Kidney tubule cell (primary cell): ENCODE results near the gene SETD3.
A peak's percentile ranks its signal among the peaks of the same experiment; 100 is the strongest.

Experiments
- DNase-seq: peaks from one replicate; pipeline ENCODE4 v3.0.0-alpha.2; 2018; ENCODE audit warnings: low spot score

The SETD3 gene

DNA sequence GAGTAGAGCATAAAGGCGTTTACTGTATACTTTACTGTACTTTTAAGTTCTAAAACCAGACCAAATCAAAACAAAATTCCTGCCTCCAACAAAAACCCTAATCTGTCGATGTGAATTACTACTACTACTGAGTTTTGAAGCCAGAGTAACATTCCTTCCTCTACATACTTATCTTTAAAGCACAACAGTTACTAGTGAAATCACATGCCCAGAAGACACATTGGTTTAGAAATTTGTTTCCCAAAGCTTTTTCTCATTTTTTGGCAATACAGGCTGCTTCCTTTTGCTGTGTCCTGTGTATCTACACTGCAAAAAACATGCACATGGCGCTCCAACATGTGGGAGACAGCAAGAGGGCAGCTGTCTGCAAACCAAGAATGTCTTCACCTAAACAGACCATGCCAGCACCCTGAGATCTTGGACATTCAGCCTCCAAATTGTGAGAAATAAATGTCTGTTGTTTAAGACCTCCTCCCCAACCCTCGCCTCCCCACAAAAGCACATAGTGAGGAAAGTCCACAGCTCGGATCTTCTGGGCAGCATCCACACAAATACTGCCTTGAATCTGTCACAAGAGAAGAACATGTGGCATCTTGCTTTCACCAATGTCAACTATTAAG lies 21.1 kb downstream of the SETD3 start:
- no peak for DNase-seq

DNA sequence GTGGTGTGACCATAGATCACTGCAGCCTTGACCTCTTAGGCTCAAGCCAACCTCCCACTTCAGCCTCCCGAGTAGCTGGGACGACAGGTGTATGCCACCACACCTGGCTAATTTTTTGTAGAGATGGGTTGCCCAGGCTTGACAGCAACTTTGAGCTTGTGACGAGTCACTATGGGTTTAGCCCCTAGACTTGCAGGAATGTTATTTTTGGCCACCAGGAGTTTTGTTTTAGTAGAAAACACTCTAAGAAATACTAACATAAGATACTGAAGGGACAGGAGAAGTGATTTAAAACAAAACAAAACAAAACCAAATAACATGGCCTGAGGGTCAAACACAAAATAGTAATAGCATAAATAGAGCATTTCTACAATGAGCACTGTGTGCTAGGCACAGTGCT lies 26.4 kb downstream of the SETD3 start:
- DNase-seq: no peak

DNA sequence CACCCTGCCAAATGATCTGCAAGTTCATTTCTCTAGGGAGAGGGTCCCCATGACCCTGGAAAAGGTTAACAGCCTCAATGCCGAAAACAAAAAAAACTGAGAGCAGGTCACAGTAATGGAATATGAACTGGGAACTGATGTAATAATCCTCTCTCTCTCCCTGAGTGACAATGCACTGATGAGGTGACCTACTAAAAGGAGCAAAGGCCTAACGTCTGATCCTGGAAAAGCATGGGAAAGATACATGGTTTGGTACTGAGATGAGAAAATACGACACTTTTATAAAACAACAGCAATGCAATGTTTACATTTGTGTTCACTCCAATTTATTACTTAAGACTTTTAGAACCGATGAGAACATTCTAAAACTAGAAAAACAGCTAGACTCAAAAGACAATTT lies 27.7 kb downstream of the SETD3 start:
- DNase-seq: no peak

DNA sequence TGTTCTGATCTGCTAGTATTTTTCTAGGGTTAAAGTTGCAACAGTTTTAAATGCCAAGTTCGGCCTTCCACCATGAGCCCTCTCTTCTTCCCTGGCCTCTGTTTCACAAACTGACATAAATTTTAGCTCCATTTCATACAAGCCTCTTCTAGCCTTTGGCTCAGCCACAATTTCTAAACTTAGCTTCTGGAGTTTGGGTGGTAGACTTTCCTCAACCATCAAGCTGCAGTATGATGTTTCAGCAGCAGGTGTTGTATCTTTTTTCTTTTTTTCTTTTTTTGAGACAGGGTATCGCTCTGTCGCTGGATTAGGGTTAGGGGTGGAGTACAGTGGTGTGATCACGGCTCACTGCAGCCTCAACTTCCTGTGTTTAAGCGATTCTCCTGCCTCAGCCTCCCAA lies 29.4 kb downstream of the SETD3 start:
- DNase-seq: no peak

DNA sequence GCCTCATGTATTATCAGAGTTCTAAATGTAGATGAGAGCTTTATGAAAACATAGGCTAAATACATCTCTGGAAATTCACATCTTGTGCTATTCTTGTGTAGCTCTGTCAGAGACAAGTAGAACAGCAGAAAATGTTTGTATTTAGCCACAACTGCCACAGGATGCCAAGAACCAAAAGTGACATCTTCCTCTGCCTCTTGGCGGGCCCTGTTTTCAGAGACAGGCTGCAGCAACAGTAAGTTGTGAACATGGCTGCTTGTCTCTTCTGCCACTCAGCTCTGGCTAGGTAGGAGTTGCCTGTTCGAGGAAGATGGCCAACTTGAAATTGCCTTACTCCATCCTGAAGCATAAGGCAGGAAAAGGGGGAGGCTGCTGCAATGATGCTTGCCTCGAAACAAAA lies 30.4 kb downstream of the SETD3 start:
- DNase-seq: no peak

DNA sequence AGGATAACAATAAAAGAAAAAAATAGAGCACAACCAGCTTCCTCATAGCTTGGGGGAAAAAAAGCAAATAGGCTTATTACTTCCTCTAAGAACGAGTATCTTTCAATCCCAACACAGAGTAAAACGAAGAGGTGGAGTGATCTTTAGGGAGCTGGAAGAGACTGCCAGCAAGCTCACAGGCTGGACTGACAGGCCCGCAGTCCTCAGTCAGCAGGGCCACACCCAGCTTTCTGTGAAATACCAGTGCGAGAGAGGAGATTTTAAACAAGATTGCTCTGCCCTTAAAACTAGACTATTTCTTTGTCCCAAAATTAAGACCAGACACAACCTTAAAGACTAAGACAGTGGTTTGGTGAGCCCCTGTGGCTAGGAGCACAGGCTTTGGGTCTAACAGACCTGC lies 32.9 kb downstream of the SETD3 start:
- no peak for DNase-seq

DNA sequence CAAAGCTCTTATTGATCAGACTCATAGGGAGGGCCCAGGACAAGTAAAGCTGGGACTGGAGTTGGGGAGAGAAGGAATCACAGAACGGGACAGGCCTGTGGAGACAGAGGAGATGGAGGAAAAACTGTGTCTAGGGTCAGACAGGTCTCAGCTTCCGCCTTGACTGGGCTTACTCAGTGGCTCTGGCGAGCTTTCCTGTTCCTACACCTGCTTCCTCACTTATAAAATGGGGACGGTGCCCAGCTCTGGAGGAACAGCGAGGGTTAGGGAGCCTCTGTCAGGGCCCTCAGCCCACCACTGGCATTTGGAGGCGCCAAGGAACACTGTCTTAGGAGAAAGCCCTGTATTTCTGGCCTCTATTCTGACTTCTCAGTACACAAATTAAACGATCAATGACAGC lies 34.7 kb downstream of the SETD3 start:
- no peak for DNase-seq

DNA sequence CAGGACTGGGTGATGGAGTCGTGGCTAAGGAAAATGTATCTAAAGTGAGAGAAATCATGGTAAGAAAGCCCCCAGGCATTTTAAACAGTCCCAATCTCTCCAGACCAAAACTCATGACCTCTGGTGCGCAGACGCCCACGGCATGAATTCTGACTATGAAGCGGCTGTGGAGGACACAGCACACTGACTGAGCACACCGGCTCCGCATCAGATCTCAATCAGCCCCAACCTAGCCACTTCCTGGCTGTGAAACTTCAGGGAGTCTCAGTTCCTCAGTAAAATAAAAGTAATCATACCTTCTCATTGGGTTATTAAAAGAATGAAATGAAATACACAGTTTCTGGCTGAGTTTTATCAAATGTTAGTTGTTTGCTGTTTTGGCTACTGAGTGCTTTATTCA lies 38.7 kb downstream of the SETD3 start:
- DNase-seq: no peak

DNA sequence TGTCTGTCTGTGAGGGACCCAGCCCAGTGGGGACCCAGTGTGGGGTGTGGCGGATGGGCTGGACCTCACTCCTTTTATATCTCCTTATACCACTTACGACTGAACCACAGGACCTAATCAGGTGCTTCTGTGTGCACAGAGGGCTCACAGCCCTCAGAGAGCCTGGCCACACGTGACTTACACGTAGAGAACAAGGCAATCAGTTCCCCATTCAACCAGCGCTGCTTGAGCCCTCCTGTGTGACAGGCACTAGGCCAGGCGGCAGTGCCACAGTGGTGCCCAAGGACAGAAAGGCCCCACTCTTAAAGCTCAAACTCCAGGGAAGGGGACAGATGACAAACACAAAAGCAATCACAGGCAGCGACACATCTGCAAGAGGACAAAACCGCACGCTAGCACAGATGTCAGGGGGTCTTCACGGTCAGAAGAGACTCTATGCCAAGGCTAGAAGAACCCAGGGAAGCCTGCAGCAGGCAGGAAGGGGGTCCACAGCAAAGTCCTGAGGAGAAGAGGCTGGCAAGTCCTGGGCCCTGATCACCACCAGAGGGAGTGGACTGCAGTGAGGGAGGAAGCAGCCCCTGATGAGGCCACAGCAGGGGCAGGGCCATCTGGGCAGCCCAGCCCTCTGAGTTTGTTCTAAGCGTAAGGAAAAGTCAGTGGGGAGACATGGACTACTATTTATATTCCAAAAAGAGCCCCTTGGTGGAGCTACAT lies 39.3 kb downstream of the SETD3 start:
- no peak for DNase-seq

DNA sequence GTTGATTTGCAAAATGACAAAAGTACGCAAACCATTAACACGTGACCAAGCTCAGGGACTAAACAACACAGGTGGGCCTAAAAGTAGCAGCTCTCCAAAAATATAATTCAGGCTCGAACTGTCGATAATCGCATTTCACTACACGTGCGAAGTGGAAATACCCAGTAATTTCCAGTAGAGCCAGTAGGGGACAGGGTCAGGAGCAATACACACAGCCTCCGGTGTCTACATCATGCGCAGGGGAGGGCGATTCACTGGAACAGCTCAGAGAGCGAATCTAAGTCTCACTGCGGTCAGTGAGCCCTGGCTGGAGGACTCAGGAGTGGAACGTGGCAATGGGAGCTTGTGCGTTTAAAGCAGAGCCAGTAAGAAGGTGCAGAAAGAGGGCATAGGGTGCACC lies 40.4 kb downstream of the SETD3 start:
- no peak for DNase-seq

DNA sequence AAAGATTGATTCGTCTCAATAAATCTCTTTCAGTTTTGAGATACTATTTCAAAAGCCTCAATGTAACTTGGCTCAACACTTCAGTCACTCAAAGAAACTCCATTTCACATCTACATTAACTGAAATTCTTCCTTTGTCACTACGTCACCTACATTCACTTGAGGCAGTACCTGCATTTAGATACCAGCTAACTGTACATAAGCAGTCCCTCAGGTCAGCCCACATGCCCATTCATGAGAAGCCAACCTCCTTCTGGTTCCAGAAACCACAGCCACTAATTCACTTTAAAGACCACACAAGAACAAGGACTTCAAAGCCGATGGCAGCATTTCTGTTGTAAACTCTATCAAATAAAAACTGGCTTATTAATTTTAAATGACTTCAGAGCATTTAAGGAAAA lies 43.0 kb downstream of the SETD3 start:
- no peak for DNase-seq

DNA sequence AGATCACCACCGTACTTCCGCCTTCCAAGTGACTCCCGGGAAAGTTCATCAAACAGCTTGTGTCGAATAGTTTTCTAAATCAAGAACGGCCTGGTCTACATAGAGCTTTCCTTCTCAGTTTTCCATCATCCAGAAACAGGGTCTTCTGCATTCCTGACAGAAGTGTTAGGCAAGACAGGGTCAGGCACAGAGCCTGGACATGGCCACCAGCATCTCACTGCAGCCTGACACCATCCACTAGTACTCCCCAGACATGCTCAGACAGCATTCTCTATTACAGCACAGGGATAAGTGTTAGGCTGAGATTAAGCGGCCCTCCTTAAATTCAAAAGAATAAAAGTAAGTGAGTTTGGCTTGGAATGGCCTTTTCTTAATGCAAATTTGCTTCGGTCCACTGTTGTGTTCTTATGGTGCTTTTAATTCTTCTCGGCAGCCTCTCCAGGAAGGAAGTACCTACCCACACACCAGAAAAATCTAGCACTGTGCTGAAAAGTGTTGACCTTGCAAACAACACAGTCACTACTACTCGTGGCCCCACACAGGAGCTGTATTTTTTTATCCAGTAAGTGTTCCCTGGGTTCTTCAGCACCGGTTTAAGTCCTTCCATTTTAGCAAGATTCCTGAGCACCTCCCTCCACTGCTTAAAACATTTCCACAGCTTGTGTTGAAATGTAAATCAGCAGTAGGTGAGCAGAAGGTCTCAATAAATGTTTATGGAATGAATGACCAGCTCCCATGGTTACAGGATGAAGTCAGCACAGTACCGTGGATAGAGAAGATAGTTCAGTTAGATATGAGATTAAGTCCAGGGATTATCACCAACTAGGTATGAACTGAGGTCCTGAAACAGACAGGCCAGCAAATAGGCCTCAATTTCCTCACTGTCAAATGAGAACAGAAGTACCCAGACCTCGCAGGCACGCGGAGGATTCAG lies 44.1 kb downstream of the SETD3 start:
- peak; percentile 42 for DNase-seq

DNA sequence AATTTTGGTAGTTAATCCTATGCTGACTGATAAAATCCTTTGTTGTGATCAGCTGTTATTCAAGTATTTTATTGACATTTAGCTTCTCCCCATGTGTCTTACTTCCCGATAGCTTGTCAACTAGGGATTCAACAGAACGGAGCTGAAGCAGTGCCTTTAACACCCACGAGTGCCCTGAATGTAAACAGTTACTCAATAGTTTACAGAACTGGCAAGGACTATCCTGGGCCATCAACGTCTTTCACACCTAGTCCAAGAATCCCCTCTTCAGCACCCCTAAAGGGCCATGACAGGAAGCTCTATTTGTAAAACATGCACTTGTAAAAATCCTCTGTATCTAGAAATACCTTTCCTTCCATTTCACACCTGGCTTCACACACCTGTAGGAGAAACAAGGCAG lies 45.3 kb downstream of the SETD3 start:
- DNase-seq: no peak

DNA sequence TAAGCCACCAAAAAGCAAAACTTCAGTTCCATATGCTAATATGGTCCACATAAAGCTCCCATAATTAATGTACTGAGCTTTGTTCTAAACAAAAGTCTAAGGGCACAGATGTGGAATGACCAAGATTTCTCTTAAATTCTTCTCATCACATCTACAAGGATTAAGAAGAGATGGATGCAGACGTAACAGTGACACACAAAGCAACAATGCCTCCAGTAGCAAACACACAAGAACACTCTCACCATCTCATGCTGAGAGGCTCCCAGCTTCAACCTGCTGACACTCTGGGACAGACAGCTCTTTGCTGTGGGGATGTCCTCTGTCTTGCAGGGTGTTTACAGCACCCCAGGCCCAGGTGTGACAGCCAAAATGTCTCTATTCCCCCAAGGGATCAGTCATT lies 48.2 kb downstream of the SETD3 start:
- no peak for DNase-seq

DNA sequence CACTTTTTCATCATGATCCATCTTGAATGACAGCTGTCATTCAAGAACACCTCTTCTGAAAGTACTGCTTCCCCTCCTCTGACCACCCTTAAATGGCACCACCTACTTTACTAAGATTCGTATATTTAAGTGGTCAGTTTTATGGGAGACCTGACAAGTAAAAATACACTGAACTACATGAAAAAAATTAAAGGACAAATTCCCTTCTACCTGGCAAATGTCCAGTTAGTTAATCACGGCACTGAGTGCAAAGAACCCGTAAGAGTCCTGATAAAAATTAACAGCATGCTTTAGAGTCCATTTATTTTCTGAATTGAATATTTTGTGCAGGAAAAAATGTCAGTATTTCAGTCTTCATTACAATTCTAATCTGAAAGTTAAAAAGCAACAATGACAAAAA lies 48.7 kb downstream of the SETD3 start:
- DNase-seq: peak; percentile 34

DNA sequence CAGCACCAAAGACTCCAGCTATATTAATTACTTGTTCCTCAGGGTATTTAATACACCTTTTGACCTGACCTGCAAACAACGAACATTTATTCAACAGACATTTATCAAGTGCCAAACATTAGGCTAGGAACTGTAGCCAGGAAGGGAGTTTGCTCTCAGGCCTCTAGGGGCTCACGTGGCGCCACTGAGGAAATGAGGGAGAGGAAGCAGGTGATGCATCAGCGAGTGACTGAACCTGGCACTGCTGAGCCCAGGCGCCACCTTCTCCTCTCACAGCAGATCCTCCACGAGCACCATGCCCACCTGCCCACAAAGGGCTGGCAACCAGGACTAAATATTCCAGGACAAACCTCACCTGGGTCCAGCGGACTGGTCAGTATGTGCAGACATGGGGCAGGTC lies 50.2 kb downstream of the SETD3 start:
- DNase-seq: peak; percentile 76

DNA sequence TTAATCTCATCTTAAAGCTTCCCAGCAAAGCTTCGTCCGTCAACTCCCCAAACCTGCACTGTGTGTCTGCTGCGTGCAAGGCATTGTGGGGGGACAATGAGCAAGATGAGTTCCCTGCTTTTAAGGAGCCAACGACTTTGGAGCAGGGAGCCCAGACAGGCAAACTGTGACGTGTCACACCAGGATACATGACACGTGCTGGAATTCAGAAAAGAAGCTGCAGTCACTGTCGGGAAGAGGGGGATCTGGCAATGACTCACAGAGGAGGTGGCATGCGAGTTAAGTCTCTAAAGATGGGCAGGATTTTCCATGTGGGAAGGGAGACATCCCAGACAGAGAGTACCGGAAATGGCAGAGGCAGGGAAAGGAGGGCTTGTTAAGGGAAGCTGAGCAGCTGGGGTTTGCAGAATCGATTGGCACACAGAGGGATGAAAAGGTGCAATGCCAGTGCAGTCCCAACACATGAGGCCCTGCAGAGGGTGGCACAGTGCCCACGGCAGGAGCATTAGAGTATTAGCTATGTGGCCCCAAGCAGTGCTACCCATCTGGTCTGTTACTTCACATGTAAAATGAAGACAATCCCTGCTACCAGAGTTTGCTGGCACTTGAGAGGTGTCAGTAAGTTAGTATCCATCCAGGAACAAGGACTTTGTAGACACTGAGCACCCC lies 52.9 kb downstream of the SETD3 start:
- DNase-seq: peak; percentile 76

DNA sequence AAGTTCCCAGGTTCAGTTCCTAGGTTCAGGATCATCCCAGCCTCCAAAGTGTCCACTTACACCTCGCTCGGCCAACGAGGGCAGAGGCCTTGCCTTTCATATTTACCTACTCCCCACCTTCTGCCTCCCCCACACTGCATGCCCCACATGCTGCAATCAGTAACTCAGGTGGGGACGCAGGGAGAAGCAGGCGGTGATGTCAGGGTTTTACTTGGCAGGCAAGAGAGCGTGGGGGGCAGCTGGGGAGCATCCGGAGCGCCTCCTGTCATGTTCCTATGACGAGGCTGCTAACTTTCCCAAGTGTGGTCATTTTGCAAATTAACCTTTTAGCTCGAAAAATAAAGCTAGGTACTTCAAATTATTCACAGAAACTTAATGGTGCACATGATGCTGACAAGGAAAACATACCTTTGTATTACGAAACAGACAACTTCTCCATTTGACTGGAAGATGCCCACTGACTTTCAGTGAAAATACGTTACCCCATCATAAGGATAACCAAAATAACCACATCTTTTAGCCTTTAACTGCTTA lies 53.8 kb downstream of the SETD3 start:
- DNase-seq: peak; percentile 67

DNA sequence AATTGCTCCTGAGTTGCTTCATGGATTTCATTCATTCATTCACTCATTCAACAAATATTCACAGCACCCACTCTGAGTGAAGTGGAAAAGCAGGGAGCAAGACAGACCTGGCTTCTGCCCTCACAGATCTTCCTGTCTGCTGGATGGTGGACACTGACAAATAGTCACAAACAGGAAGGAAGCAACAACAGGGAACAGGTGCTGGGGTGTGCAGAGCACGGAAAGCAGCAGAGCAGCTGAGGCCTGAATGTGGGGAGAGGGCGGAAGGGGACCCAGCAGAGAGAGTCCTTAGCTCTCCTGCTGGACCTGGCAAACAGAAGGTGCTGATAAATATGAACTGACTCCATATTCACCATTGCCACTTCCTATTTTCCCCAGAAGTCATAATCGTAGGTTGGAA lies 54.4 kb downstream of the SETD3 start:
- no peak for DNase-seq

DNA sequence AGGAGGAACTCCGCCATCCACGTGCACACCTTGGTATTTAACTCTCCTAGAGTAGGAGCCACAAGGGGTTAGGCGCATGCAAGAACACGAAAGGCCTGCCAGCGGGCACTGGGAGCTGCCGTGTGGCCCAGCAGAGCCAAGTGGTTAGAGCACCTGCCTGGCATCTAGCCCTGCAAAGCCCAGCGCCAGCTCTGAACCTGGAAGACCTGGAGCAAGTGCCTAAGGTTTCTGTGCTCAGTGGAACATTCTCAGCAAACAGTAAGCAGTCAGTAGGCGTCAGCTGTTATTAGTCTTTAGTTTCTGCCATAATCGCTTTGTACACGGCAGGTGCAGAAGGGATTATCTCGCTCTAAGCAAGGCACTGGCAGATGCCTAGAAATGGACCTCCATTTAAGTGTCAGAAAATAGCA lies 55.4 kb downstream of the SETD3 start:
- DNase-seq: peak; percentile 20

DNA sequence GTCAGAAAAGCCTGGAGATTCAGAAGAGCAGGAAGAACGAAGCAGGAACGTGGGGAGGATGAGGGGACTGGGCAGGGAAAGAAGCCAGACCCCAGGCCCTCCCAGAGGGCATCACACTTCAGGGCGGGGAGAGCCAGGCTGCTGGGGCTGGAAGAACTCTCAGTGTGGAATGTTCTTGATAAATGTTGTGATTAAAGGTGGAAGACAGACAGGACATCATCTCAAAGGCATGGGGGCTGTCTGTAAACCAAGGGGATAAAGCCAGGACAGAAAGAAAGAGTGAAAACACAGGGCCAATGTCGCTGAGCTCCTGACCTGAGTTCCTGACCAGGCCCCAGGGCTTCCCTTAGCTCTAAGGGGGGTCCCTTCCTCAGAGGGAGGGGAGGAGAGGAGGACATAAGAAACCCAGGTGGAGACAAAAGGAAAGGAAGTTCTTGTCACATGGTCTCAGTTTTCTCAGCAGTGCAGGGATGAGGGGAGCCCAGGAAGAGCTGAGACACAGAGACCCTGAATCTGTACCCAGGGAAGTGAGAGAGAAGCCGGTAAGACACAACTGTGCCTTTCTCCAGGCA lies 56.3 kb downstream of the SETD3 start:
- DNase-seq: no peak

DNA sequence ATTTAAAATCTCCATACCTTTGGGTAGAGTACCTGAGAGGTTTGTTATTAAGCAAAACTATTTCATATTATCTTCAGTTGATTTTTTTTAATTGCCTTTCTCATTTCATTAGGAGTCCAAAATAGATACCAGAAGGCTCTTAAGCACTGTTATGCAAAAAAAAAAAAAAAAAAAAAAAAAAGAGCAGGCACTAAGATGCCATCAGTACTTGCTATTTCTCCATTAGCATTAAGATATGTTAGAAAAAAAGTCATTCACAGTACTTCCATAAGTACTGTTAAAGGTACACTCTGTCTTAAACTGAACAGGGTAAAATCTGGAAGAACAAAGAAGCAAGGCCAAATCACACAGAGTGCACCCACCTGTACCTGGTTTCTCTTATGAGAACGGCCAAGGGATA lies 57.2 kb downstream of the SETD3 start:
- no peak for DNase-seq
